SW 1271 (cell line): ENCODE results near the gene KAT2A.
"Not testable (repeated sequence)": the region's sequence is repeated elsewhere in the genome, so short reads cannot be mapped to it uniquely, and the experiment has no call there.

Experiments used
- DNase-seq, 2 experiments: peaks; one replicate each; lab custom pipeline; 2025; lab: John Stamatoyannopoulos, UW

Gene KAT2A

GRCh38 chr17:42120770-42121769, at the start of gene KAT2A:
Gene KAT2A (minus strand): TSS chr17:42121367. CDS start chr17:42121304, 63 bp downstream.
- DNase-seq: peak; percentile 66 to 75

- no peak for DNase-seq
Measured at GRCh38 chr17:42169351-42169750, 48.2 kb upstream of the KAT2A start.

- DNase-seq: no peak
Measured at GRCh38 chr17:42167807-42168206, 46.6 kb upstream of the KAT2A start.

- no peak for DNase-seq
Measured at GRCh38 chr17:42166196-42166763, 45.1 kb upstream of the KAT2A start.

- no peak for DNase-seq
Measured at GRCh38 chr17:42165751-42166150, 44.6 kb upstream of the KAT2A start.

DNA sequence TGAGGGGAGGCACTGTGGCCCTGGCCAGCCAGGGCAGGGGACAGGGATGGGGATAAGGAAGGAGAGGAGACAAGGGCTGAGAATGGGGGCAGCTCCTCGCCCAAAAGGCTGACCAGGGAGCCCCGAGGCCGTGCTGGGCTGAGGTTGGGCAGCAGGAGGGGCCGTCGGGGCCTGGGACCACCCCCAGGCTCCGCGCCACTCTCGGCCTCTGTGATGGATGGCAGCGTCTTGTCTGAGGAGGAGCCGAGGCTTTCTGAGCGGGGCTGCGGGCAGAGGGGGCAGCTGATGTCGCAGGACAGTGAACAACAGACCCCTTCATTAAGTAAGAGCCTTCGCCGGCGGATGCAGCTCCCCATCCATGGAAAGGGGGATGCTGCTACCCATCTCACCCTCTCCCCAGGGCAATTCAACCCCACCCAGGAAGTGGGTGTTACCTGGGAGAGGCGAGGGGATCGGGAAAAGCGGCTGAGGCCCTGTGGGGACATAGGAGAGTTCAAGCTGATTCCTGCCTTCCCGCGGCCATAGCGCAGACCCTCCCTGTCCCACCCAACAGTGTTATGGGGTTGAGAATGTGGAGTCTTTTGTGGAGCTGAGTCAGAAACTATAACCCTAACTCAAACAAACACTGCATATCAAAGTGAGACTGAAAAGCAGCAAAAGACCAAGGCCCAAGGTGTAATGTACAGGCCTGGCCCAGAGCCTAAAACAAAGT, 42.7 kb upstream of the KAT2A start:
- no peak for DNase-seq

DNA sequence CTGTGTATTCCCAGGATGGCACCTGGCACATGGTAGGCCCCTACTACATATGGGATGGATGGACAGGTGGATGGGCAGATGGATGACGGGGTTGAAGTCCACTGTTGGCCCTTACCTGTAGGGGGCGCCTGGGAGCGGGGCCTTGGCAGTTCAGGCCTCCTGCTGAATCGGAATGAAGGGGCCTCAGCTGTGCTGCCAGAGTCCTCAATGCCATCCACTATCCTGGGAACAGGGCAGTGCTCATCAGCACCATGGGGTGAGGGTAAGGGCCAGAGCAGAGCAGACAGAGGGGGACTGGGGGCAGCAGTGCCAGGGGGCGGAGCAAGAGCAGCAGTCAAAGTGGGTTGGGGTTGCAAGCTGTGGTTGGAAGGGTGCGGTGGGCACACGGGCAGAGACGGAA, 41.9 kb upstream of the KAT2A start:
- no peak for DNase-seq

GRCh38 chr17:42160531-42160910, 39.4 kb upstream of the KAT2A start:
- DNase-seq: no peak

DNA sequence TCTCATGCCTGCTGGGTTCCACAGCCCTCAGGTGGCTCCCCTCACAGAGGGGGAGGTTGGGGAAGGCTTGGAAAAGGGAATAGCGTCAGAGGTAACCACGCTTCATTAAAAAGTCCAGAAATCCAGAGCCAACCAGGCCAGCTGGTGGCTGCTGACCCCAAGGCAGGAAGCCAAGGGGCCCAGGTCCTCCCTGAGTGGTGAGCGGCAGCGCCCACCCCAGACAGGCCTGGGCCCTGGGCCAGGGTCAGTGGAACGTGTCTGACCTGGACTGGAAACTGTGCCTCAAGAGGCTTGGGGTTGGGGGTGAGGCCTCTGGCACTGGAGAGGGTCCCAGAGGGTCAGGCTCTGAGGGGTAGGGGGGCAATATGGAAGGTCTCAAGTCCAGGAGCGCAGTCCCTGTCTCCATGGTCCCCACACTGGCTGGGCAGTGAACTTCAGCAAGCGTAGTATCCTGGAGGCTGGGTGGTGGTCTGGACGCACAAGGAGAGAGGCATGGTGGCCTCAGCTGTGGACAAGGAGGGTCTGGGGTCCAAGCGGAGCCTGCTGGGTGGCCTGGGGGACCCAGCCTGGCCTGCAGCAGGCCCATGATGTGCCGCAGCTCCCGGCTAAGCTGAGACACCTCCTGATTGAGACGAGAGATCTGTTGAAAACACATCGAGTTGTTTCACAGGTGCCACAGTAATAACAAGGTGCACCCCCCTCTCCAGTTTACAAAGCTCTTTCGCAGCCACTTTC, 38.8 kb upstream of the KAT2A start:
- no peak for DNase-seq

GRCh38 chr17:42155614-42156045, 34.5 kb upstream of the KAT2A start:
- DNase-seq: no peak

DNA sequence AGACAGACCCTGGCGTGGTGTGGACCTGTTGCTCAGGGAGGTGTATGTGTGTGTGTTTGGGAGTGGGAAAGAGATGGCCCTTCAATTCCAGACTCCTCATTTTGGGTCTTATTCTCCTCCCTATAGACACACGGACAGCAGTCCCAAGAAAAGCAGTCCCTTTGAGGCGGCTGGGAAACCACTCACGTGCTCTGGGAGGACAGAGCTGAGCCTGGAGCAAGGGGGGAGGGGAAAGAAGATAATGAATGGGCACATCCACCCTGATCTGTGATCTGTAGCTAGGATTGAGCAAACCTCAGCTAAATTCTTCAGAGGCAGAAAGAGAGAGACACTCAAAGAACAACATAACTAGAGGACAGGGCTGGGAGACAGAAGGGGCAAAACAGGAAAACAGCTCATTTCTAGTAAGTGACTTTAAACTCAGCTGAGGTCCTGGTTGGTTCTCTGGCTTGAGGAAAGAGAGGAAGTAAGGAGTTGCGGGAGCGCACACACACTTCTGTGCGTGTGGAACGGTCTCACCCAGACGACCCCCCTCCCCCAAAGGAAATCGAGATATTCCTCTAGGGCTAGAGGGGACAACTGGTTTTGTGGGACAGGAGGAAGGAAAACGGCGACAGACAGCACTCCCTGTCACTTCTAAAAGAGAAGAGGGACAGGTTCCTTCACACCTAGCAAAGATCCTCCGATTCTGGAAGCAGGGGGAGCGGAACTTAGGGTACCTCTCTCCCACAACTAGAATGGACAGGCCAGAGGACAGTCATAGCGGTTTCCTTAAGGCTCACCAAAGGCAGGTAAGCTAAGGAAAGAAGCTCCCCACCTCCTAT, 33.0 kb upstream of the KAT2A start:
- DNase-seq: no peak

DNA sequence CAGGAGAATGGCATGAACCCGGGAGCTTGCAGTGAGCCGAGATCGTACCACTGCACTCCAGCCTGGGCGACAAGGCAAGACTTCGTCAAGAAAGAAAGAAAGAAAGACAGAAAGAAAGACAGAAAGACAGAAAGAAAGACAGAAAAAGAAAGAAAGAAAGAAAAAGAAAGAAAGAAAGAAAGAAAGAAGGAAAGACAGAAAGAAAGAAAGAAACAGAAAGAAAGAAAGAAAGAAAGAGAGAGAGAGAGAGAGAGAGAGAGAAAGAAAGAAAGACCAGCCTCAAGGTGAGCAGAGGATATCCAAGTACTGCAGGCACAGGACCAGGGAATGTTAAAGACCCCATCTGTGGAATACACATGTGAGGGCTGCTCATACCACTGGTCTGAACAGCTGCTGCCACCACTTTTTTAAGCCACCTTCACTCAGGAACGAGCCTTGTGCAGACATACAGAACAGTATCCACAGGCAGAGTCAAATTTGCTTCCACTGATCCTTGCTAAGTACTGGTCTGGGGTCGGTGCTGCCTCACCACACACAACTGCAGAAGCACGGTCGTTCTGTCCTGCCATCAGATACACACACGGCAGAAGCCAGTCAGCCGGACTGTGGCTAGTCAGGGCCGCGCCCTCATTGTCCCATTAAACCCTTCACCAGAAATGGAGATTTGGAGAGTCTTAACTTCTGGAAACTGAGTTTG, 25.9 kb upstream of the KAT2A start:
- no peak for DNase-seq

GRCh38 chr17:42143138-42143537, 22.0 kb upstream of the KAT2A start:
- DNase-seq: not testable (repeated sequence)

- peak in 1 of 2 experiments; percentile 19 for DNase-seq
Measured at GRCh38 chr17:42142371-42142896, 21.3 kb upstream of the KAT2A start.

GRCh38 chr17:42141382-42141781, 20.2 kb upstream of the KAT2A start:
- DNase-seq: no peak

DNA sequence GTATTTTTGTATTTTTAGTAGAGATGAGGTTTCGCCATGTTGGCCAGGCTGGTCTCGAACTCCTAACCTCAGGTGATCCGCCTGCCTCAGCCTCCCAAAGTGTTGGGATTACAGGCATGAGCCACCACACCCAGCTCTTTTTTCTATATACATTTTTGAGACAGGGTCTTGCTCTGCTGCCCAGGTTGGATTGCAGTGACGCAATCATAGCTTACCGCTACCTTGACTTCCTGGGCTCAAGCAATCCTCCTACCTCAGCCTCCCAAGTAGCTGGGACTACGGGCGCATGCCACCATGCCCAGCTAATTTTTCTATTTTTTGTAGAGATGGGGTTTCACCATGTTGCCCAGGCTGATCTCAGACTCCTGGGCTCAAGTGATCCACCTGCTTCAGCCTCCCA, 19.5 kb upstream of the KAT2A start:
- DNase-seq: not testable (repeated sequence)

DNA sequence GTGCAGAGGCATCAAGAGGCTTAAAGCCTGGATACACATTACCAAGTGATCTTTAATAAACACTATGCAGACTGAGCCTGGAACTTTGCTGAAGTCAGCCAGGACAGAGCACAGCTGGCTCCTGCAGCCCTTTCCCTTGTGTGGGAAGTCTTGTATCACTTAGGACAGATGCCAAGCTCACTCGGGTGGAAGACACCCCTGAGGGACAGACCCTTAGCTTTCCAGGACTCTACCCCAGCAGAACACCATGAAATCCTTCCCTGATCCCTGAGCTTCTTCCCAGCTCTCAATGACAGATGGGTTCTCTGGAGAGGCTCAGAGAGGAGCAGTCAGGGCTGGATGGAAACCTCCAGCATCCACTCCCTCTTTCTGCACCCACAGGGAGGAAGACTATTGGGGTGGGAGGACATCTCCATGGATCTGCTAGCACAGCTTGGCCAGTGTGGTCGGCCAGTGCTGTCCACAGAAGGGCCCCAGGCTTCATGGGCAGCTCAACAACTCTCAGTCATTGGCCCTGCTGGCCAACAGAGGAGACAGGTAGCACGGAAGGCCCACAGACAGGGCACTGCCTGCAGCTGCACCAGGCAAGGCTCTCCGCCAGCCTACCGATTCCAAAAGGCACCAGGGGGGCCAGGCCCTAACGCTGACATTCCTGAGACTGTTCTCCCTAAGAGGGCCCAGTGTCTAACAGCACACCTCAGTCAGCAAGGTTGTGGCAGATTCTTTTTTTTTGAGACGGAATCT, 17.8 kb upstream of the KAT2A start:
- DNase-seq: no peak

DNA sequence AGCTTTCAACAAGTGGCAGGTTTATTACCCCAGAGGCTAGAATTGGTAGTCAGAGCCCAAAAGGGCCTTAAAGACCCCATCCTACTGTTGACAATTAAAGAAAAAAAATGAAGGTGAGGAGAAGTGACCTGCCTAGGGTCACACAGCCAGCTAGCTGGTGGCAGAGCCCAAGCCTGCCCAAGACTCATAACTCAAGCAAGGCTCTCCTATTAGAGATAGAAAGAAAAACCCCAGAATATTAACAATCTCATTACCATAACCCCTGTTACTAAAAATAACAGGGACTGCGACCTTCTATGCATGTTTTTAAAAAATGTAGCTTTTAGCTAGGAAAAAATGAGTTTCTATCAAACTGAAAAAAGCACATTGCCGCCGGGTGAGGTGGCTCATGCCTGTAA, 15.5 kb upstream of the KAT2A start:
- no peak for DNase-seq
